Colonic mucosa (tissue), 4 donors: ENCODE data around the gene COX4I1. TPM values are rescaled to one million over a fixed set of nuclear protein-coding genes. Genes with fewer than 3 reads are reported as not detected.

Experiments
- DNase-seq: peaks from one replicate; pipeline ENCODE4 v3.0.0-alpha.2; 2020
- H3K27ac ChIP-seq: fragments of 200-600 bp; one replicate; pipeline ENCODE4 v1.8.0; 2021
- H3K27me3 ChIP-seq: fragments of 200-600 bp; one replicate; pipeline ENCODE4 v1.8.0; 2021
- H3K36me3 ChIP-seq: fragments of 200-600 bp; one replicate; pipeline ENCODE4 v1.8.0; 2021
- H3K4me1 ChIP-seq: fragments of 200-600 bp; one replicate; pipeline ENCODE4 v1.8.0; 2021; ENCODE audit warnings: mild to moderate bottlenecking
- H3K4me3 ChIP-seq: fragments of 200-600 bp; one replicate; pipeline ENCODE4 v1.8.0; 2021
- H3K9ac ChIP-seq, 2 donors: one replicate each; pipeline ENCODE4 v1.7.0; 2013; ENCODE audit warnings: control low read depth in 2 of 2, low read depth in 2 of 2, low read length in 2 of 2
- H3K9me3 ChIP-seq: fragments of 200-600 bp; one replicate; pipeline ENCODE4 v1.8.0; 2021
- CTCF ChIP-seq: fragments of 200-600 bp; IDR thresholded peaks from one replicate; pipeline ENCODE4 v1.8.0; 2022; ENCODE audit warnings: antibody characterized with exemption, mild to moderate bottlenecking
- intact Hi-C: fragments of 100-400 bp; cut with DNase I; formaldehyde crosslinking; loops from one replicate; pipeline ENCODE4 v1.14.1; 2022
- total RNA-seq, 2 donors: library from RNA; stranded (reverse); fragmentation: NEBNext Ultra II Directional in 1 of 2; extraction: Animal tissue kit (Norgen Biotek cat#: 25700) in 1 of 2; gene quantifications; one replicate each; pipeline ENCODE4 v1.2.1, GENCODE V29; 2021
- donor health status: healthy.
- donor health status: DM: no; HTN: no; CAD: no.
- donor health status: DM: no; HTN: no; CAD: no.

The COX4I1 gene
- total RNA-seq, 2 donors from 2014 or later, result 1,080 to 1,242 TPM

GRCh38 chr16:85842848-85843247, 43.4 kb downstream of the COX4I1 start:
- no peak for TF ChIP-seq CTCF
- no peak overlapping the region for H3K4me3 ChIP-seq
- no peaks in the 10 kb centered on the region for H3K9me3 ChIP-seq
- no peak for DNase-seq
- H3K36me3 ChIP-seq, result no peaks in the 10 kb centered on the region
- no peak overlapping the region for H3K9ac ChIP-seq
- intact Hi-C loops, result no loop called here
- H3K27ac ChIP-seq, result no peak overlapping the region
- H3K27me3 ChIP-seq, result no peaks in the 10 kb centered on the region
- peaks cover 10% of the 10 kb centered on the region for H3K4me1 ChIP-seq

- no peak for DNase-seq
- Histone ChIP-seq H3K9me3 (no peaks in the 10 kb centered on the region), H3K4me1 (peaks cover 10% of the 10 kb centered on the region), H3K9ac (no peak overlapping the region), H3K27ac (no peak overlapping the region), H3K4me3 (no peak overlapping the region), H3K36me3 (no peaks in the 10 kb centered on the region), H3K27me3 (no peaks in the 10 kb centered on the region)
- TF ChIP-seq CTCF, result no peak
- intact Hi-C loops, result no loop called here
Measured at GRCh38 chr16:85843471-85844168, 44.1 kb downstream of the COX4I1 start.

- Histone ChIP-seq H3K27me3 (no peaks in the 10 kb centered on the region), H3K9ac (no peak overlapping the region), H3K36me3 (no peaks in the 10 kb centered on the region), H3K9me3 (no peaks in the 10 kb centered on the region), H3K4me3 (no peak overlapping the region), H3K4me1 (peaks cover 10% of the 10 kb centered on the region), H3K27ac (no peak overlapping the region)
- no peak for TF ChIP-seq CTCF
- DNase-seq, result no peak
- intact Hi-C loops, result no loop called here
Measured at GRCh38 chr16:85844169-85844481, 44.6 kb downstream of the COX4I1 start.

- Histone ChIP-seq H3K9ac (no peak overlapping the region), H3K36me3 (no peaks in the 10 kb centered on the region), H3K9me3 (no peaks in the 10 kb centered on the region), H3K27ac (no peak overlapping the region), H3K27me3 (no peaks in the 10 kb centered on the region), H3K4me3 (no peak overlapping the region), H3K4me1 (peaks cover 10% of the 10 kb centered on the region)
- TF ChIP-seq CTCF, result no peak
- intact Hi-C loops, result no loop called here
- no peak for DNase-seq
Measured at GRCh38 chr16:85844786-85845185, 45.3 kb downstream of the COX4I1 start.

- intact Hi-C loops, result no loop called here
- TF ChIP-seq CTCF, result no peak
- Histone ChIP-seq H3K4me3 (no peak overlapping the region), H3K9me3 (no peaks in the 10 kb centered on the region), H3K9ac (no peak overlapping the region), H3K27ac (no peak overlapping the region), H3K27me3 (no peaks in the 10 kb centered on the region), H3K4me1 (peaks cover 10% of the 10 kb centered on the region), H3K36me3 (no peaks in the 10 kb centered on the region)
- DNase-seq, result no peak
Measured at GRCh38 chr16:85845266-85845665, 45.8 kb downstream of the COX4I1 start.
